ENCODE results near the gene TULP1. TPM values are rescaled to one million over a fixed set of nuclear protein-coding genes. Genes with fewer than 3 reads are reported as not detected.

Gene TULP1
- total and polyA plus RNA-seq, 2 of the 8 experiments (the other 6 are each of a cell fraction or from before 2014, with no cell fraction given), result 3.2 to 6.8 TPM

- no peak overlapping the region for H3K9ac ChIP-seq (replicated peaks in 1 of 4; ENCODE audit: extremely low read depth in 1 of 4, low read depth in 3 of 4, low read length in 3 of 4)
- no peak overlapping the region for H2AK5ac ChIP-seq (ENCODE audit: low read depth, low read length)
- no peaks in the 10 kb centered on the region for H3K9me3 ChIP-seq (ENCODE audit: insufficient read depth in 2 of 2, low read depth in 1 of 2, low read length in 1 of 2)
- H2BK15ac ChIP-seq (ENCODE audit: low read length), result no peak overlapping the region
- POLR2A ChIA-PET (ENCODE audit: partially characterized antibody), result interaction anchor here (0.8 to 30.9 kb wide), 11 partner anchors 8 to 177 kb away, joined by 3 to 1319 read pairs (median 4); partner anchors contain the start of genes DEF6, FANCE and TEAD3
- peaks cover 32 to 33% of the 10 kb centered on the region in 2 experiments for H4K20me1 ChIP-seq (replicated peaks in 1 of 2; ENCODE audit: control insufficient read depth in 1 of 2, insufficient read depth in 2 of 2, low read length in 2 of 2)
- no peak overlapping the region for H3K4me3 ChIP-seq (ENCODE audit: extremely low read depth in 1 of 4, insufficient read depth in 2 of 4, low read depth in 3 of 4, low read length in 4 of 4)
- peaks cover 11% of the 10 kb centered on the region for H3K23me2 ChIP-seq (ENCODE audit: low read depth, low read length)
- no peaks in the 10 kb centered on the region for H3K27me3 ChIP-seq (replicated peaks in 1 of 4; ENCODE audit: control insufficient read depth in 3 of 4, extremely low read depth in 1 of 4, insufficient read depth in 3 of 4, low read length in 3 of 4)
- peaks cover 4% of the 10 kb centered on the region; the same call in 1 of the 2 replicates for H3K79me1 ChIP-seq (ENCODE audit: low read depth, low read length)
- no peak overlapping the region for H3K23ac ChIP-seq (ENCODE audit: insufficient read length)
- no peak overlapping the region for H3K14ac ChIP-seq (ENCODE audit: insufficient read length)
- peaks cover 0 to 8% (median 5%) of the 10 kb centered on the region in 4 experiments; a peak in 6 of 7 replicates for H3K4me1 ChIP-seq (replicated peaks in 1 of 4; ENCODE audit: control insufficient read depth in 3 of 4, insufficient read depth in 4 of 4, low read length in 3 of 4)
- H2BK120ac ChIP-seq (replicated peaks; ENCODE audit: low read depth, low read length), result no peak overlapping the region
- peaks cover 10 to 24% of the 10 kb centered on the region in 2 experiments for H3K79me2 ChIP-seq (ENCODE audit: control insufficient read depth in 1 of 2, insufficient read depth in 2 of 2, low read length in 2 of 2)
- H4K8ac ChIP-seq (ENCODE audit: extremely low read depth, insufficient read depth, low read length), result no peak overlapping the region
- H2BK12ac ChIP-seq (ENCODE audit: low read depth, low read length), result no peak overlapping the region
- no peak overlapping the region for H4K5ac ChIP-seq (ENCODE audit: insufficient read length, low read depth, low read length)
- no peak overlapping the region for H3K4ac ChIP-seq (replicated peaks; ENCODE audit: insufficient read length, low read depth, low read length)
- DNase-seq (ENCODE audit: low read depth in 1 of 2, low spot score in 2 of 2) (peak in 1 of 2 experiments; percentile 53), FAIRE-seq (no peak)
- H3K4me2 ChIP-seq (ENCODE audit: insufficient read depth in 1 of 2, low read depth in 2 of 2, low read length in 2 of 2), result no peak overlapping the region
- H3K18ac ChIP-seq (ENCODE audit: extremely low read depth, low read length), result no peak overlapping the region; the same call in 1 of the 2 replicates
- CTCF ChIA-PET (ENCODE audit: partially characterized antibody), result interaction anchor here (0.6 to 2.7 kb wide), 7 partner anchors 8 to 126 kb away, joined by 3 to 8 read pairs (median 3); no protein-coding TSS in a partner anchor
- H2AFZ ChIP-seq (ENCODE audit: low read length), result no peak overlapping the region
- no peak overlapping the region for H2BK5ac ChIP-seq (ENCODE audit: low read depth, low read length)
- H3K56ac ChIP-seq (replicated peaks; ENCODE audit: insufficient read length, low read depth, low read length), result no peak overlapping the region
- TF ChIP-seq NANOG (IDR thresholded peaks at IDR 0.05; ENCODE audit: insufficient read depth, low read depth, low read length, poor library complexity, severe bottlenecking) (no peak), POLR2AphosphoS5 (IDR thresholded peaks at IDR 0.05; ENCODE audit: low read depth, low read length) (peak; percentile 77; the same call in 1 of the 2 replicates), POU5F1 (IDR thresholded peaks at IDR 0.05; ENCODE audit: low read depth, low read length) (no peak), RAD21 (IDR thresholded peaks at IDR 0.05 in 1 of 2, conservative IDR thresholded peaks at IDR 0.05 in 1 of 2; ENCODE audit: low read depth in 2 of 2, low read length in 2 of 2) (no peak), RXRA (IDR thresholded peaks at IDR 0.05; ENCODE audit: insufficient read depth, low read depth, low read length) (no peak), JUN (IDR thresholded peaks at IDR 0.05; ENCODE audit: low read depth, low read length) (no peak)
- H3K27ac ChIP-seq (ENCODE audit: low read depth, low read length), result no peak overlapping the region
- no peak overlapping the region for H4K91ac ChIP-seq (replicated peaks; ENCODE audit: insufficient read length, low read length)
- H3K36me3 ChIP-seq (ENCODE audit: control insufficient read depth in 2 of 4, insufficient read depth in 4 of 4, low read length in 3 of 4), result peaks cover 24 to 64% (median 32%) of the 10 kb centered on the region in 4 experiments
- H2BK20ac ChIP-seq (ENCODE audit: low read length), result no peak overlapping the region
Observed at GRCh38 chr6:35473850-35474130, 38.9 kb downstream of the TULP1 start.
